ENCODE data around the gene MLH3. TPM values are rescaled to one million over a fixed set of nuclear protein-coding genes. Genes with fewer than 3 reads are reported as not detected.

Gene MLH3
- total RNA-seq, 1 experiment from 2014 or later: 23.0 TPM

DNA sequence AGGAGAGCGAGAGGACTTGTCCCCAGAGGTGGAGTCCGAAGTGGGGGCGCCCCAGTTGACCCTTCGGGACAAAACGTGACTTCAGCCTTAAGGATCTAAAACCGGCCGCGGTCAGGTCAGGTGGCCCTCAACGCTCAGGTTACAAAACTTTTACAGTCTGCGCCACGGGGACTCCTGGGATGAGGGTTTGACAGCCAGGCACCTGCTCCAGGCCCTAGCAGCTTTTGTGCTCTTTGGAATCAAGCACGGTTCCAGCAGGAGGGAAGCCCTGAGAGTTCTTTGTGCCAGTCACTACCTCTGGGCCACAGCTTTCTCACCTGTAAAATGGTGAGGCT lies 18.5 kb upstream of the MLH3 start:
- Histone ChIP-seq H4K91ac (ENCODE audit: insufficient read length, low read depth, low read length) (no peak overlapping the region), H4K20me1 (ENCODE audit: control insufficient read depth, insufficient read depth, insufficient read length) (no peaks in the 10 kb centered on the region), H2BK20ac (ENCODE audit: low read depth, low read length, poor library complexity, severe bottlenecking) (no peak overlapping the region), H4K5ac (ENCODE audit: insufficient read length, low read depth, low read length) (no peak overlapping the region), H3K4me1 (ENCODE audit: insufficient read depth, low read length) (peaks cover 2% of the 10 kb centered on the region; the same call in 1 of the 2 replicates), H2AK5ac (ENCODE audit: insufficient read length, low read length) (no peak overlapping the region), H2BK15ac (ENCODE audit: low read depth, low read length) (no peak overlapping the region), H3K27ac (ENCODE audit: insufficient read length, low read depth, low read length) (no peak overlapping the region), H2BK5ac (ENCODE audit: insufficient read length, low read length) (no peak overlapping the region), H3K79me1 (ENCODE audit: insufficient read depth, low read depth, low read length, poor library complexity, severe bottlenecking) (no peaks in the 10 kb centered on the region), H3K4ac (ENCODE audit: low read depth, low read length) (no peak overlapping the region), H3K56ac (ENCODE audit: insufficient read length, low read depth, low read length) (no peak overlapping the region), H3K18ac (ENCODE audit: insufficient read length, low read depth, low read length) (peak overlapping the region; percentile 71), H3K27me3 (ENCODE audit: insufficient read depth, low read length) (no peaks in the 10 kb centered on the region), H4K8ac (replicated peaks; ENCODE audit: insufficient read length, low read depth, low read length) (no peak overlapping the region), H3K4me2 (ENCODE audit: insufficient read depth, insufficient read length, low read length) (peak overlapping the region; percentile 96), H3K9ac (ENCODE audit: extremely low read depth, insufficient read length, low read length) (no peak overlapping the region), H3K23ac (ENCODE audit: insufficient read length, low read depth, low read length) (no peak overlapping the region), H3K79me2 (ENCODE audit: insufficient read depth, low read length) (no peaks in the 10 kb centered on the region; the same call in 1 of the 2 replicates), H3K9me3 (ENCODE audit: control insufficient read depth, low read depth, low read length) (no peaks in the 10 kb centered on the region), H2BK120ac (ENCODE audit: low read depth, low read length, poor library complexity, severe bottlenecking) (no peak overlapping the region), H3K14ac (ENCODE audit: insufficient read depth, low read length) (peak overlapping the region; percentile 27; the same call in 1 of the 2 replicates), H3K23me2 (ENCODE audit: insufficient read length, low read depth, low read length, poor library complexity, severe bottlenecking) (peaks cover 9% of the 10 kb centered on the region), H2AFZ (ENCODE audit: low read length) (no peak overlapping the region), H2BK12ac (ENCODE audit: insufficient read length, low read depth, low read length) (no peak overlapping the region), H3T11ph (ENCODE audit: low read length) (no peak overlapping the region)
- H3K9me3 Mint-ChIP-seq: no peaks in the 10 kb centered on the region
- H3K4me1 Mint-ChIP-seq: peaks cover 9 to 10% of the 10 kb centered on the region in 2 experiments
- no peaks in the 10 kb centered on the region for H3K27me3 Mint-ChIP-seq (ENCODE audit: low read depth)
- no peak for TF ChIP-seq CTCF (conservative IDR thresholded peaks at IDR 0.05)
- no peak for DNase-seq
- peak overlapping the region; percentile 80 to 99 (median 97); a peak in 6 of 7 replicates for H3K27ac Mint-ChIP-seq
- no CpG with 5 or more reads among the region's 12 CpGs for WGBS (ENCODE audit: extremely low coverage, insufficient read length, low lambda C conversion rate)
- H3K4me3 Mint-ChIP-seq: no peak overlapping the region
- no peaks in the 10 kb centered on the region for H3K36me3 Mint-ChIP-seq (ENCODE audit: insufficient read depth in 1 of 3, low read depth in 3 of 3)

Data from H9 (cell line).